ENCODE results near the gene OSM. TPM values are rescaled to one million over a fixed set of nuclear protein-coding genes. Genes with fewer than 3 reads are reported as not detected.
"Not testable (repeated sequence)": the region's sequence is repeated elsewhere in the genome, so short reads cannot be mapped to it uniquely, and the experiment has no call there.

Gene OSM
- total RNA-seq, 4 donors from 2014 or later: 0.76 to 8.8 (median 0.76) TPM; not detected in 1

GRCh38 chr22:30235687-30236170 lies 30.9 kb downstream of the OSM start:
- Histone ChIP-seq H3K9me3 (no peaks in the 10 kb centered on the region), H3K27ac (no peak overlapping the region), H3K36me3 (no peaks in the 10 kb centered on the region), H3K4me1 (no peaks in the 10 kb centered on the region), H3K4me3 (no peak overlapping the region), H3K27me3 (no peaks in the 10 kb centered on the region)
- intact Hi-C loops (cut with DNase I; ENCODE audit: low total_unique reads): no loop called here
- no peak for DNase-seq
- TF ChIP-seq, protein P1, sequence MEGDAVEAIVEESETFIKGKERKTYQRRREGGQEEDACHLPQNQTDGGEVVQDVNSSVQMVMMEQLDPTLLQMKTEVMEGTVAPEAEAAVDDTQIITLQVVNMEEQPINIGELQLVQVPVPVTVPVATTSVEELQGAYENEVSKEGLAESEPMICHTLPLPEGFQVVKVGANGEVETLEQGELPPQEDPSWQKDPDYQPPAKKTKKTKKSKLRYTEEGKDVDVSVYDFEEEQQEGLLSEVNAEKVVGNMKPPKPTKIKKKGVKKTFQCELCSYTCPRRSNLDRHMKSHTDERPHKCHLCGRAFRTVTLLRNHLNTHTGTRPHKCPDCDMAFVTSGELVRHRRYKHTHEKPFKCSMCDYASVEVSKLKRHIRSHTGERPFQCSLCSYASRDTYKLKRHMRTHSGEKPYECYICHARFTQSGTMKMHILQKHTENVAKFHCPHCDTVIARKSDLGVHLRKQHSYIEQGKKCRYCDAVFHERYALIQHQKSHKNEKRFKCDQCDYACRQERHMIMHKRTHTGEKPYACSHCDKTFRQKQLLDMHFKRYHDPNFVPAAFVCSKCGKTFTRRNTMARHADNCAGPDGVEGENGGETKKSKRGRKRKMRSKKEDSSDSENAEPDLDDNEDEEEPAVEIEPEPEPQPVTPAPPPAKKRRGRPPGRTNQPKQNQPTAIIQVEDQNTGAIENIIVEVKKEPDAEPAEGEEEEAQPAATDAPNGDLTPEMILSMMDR (IDR thresholded peaks at IDR 0.05): no peak
- no peak for TF ChIP-seq POLR2A (IDR thresholded peaks at IDR 0.05)

DNA sequence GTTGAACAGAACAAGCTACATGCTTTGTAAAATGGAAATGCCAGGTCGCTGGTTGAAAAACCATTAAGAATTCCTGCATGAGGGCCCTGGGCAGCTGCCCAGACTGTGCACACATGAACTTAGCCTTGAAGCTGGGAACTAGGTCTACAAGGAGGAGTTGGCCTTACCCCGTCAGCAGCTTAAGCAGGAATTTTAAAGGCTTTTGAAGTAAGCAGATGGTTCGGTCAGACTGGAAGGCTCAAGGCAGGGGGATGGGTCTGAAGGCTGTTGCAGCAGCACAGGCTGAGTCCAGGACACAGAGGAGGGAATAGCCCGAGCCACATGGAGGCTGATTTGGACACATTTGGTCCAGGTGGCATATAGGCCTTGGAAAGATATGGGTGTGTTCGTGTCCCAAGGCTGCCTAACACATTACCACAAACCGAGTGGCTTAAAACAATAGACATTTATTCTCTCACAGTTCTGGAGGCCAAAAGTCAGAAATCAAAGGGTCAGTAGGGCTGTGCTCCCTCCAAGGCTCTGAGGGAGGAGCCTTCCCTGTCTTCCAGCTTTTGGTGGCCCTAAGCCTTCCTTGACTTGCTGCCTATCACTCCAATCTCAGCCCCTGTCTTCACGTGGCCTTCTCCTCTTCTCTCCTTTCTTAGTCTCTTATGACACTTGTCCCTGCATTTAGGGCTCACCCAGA lies 31.7 kb downstream of the OSM start:
- no peaks in the 10 kb centered on the region for H3K36me3 ChIP-seq
- no peaks in the 10 kb centered on the region for H3K4me1 ChIP-seq
- H3K27ac ChIP-seq: no peak overlapping the region

GRCh38 chr22:30234325-30234724 lies 32.3 kb downstream of the OSM start:
- intact Hi-C loops (cut with DNase I; ENCODE audit: low total_unique reads); H3K27ac ChIP-seq; H3K36me3 ChIP-seq: not testable (repeated sequence)

More for the DNA sequence above, 31.7 kb downstream of the OSM start:
- TF ChIP-seq, protein P1 (IDR thresholded peaks at IDR 0.05): no peak
- no peak for TF ChIP-seq POLR2A (IDR thresholded peaks at IDR 0.05)
- intact Hi-C loops (cut with DNase I; ENCODE audit: low total_unique reads): no loop called here
- H3K9me3 ChIP-seq: no peaks in the 10 kb centered on the region
- DNase-seq: no peak
- no peak overlapping the region for H3K4me3 ChIP-seq
- no peaks in the 10 kb centered on the region for H3K27me3 ChIP-seq

GRCh38 chr22:30233582-30233981 lies 33.1 kb downstream of the OSM start:
- H3K27ac ChIP-seq: no peak overlapping the region
- intact Hi-C loops (cut with DNase I; ENCODE audit: low total_unique reads): no loop called here
- no peaks in the 10 kb centered on the region for H3K4me1 ChIP-seq
- H3K9me3 ChIP-seq: no peaks in the 10 kb centered on the region
- TF ChIP-seq, protein P1 (IDR thresholded peaks at IDR 0.05): no peak
- TF ChIP-seq POLR2A (IDR thresholded peaks at IDR 0.05): no peak
- H3K4me3 ChIP-seq: no peak overlapping the region
- H3K36me3 ChIP-seq: no peaks in the 10 kb centered on the region
- DNase-seq: no peak
- H3K27me3 ChIP-seq: no peaks in the 10 kb centered on the region

More at GRCh38 chr22:30234325-30234724, 32.3 kb downstream of the OSM start:
- H3K4me1 ChIP-seq, H3K4me3 ChIP-seq, DNase-seq, H3K9me3 ChIP-seq, H3K27me3 ChIP-seq: not testable (repeated sequence)

GRCh38 chr22:30232716-30233218 lies 33.9 kb downstream of the OSM start:
- TF ChIP-seq POLR2A (IDR thresholded peaks at IDR 0.05): no peak
- TF ChIP-seq, protein P1 (IDR thresholded peaks at IDR 0.05): no peak
- no peaks in the 10 kb centered on the region for H3K36me3 ChIP-seq
- intact Hi-C loops (cut with DNase I; ENCODE audit: low total_unique reads): no loop called here

More at GRCh38 chr22:30232716-30233218, 33.9 kb downstream of the OSM start:
- Histone ChIP-seq H3K4me3 (no peak overlapping the region), H3K9me3 (no peaks in the 10 kb centered on the region), H3K4me1 (no peaks in the 10 kb centered on the region), H3K27ac (no peak overlapping the region), H3K27me3 (no peaks in the 10 kb centered on the region)
- DNase-seq: no peak
